Stimulated activated CD4-positive, alpha-beta T cell treated with anti-CD3 and anti-CD28 coated beads, TNF-alpha, amount 100 ng/mL, for 48 hours (primary cell): Measurements from ENCODE around the gene STAP2.
"Not testable (repeated sequence)": the region's sequence is repeated elsewhere in the genome, so short reads cannot be mapped to it uniquely, and the experiment has no call there.

Source experiments
- DNase-seq, 3 donors: peaks; one replicate each; pipeline ENCODE4 v3.0.0-alpha.2; 2020; ENCODE audit warnings: low read depth in 3 of 3

STAP2 gene

GRCh38 chr19:4357921-4358326 is 19.3 kb upstream of the STAP2 start:
- DNase-seq: no peak

- no peak for DNase-seq
These were observed 18.6 kb upstream of the STAP2 start for GRCh38 chr19:4357095-4357797.

GRCh38 chr19:4354897-4355296 is 16.3 kb upstream of the STAP2 start:
- DNase-seq: no peak

- no peak for DNase-seq
These were observed 15.7 kb upstream of the STAP2 start for GRCh38 chr19:4354282-4354681.

GRCh38 chr19:4352701-4353121 is 14.1 kb upstream of the STAP2 start:
- DNase-seq: peak in 1 of 3 donors; percentile 48

GRCh38 chr19:4350726-4351125 is 12.1 kb upstream of the STAP2 start:
- no peak for DNase-seq

- no peak for DNase-seq
These were observed 11.5 kb upstream of the STAP2 start for GRCh38 chr19:4350111-4350510.

GRCh38 chr19:4349225-4349624 is 10.6 kb upstream of the STAP2 start:
- not testable (repeated sequence) for DNase-seq

- no peak for DNase-seq
These were observed 8.9 kb upstream of the STAP2 start for GRCh38 chr19:4347521-4347920.

GRCh38 chr19:4346020-4346383 is 7.4 kb upstream of the STAP2 start:
- DNase-seq: no peak

GRCh38 chr19:4345342-4346019 is 6.9 kb upstream of the STAP2 start:
- no peak for DNase-seq

- peak; percentile 82 to 94 (median 90) for DNase-seq
These were observed 5.0 kb upstream of the STAP2 start, which contains the start of gene MPND for GRCh38 chr19:4343370-4344307. Gene MPND (plus strand): TSS chr19:4343562. CDS start chr19:4343594, 32 bp downstream.

- DNase-seq: peak; percentile 80 to 92 (median 87)
These were observed 4.2 kb upstream of the STAP2 start for GRCh38 chr19:4342615-4343369.

- DNase-seq: no peak
These were observed 3.6 kb upstream of the STAP2 start for GRCh38 chr19:4342314-4342614.

- no peak for DNase-seq
These were observed 654 bp downstream of the STAP2 start for GRCh38 chr19:4337906-4338440.

- DNase-seq: no peak
These were observed 3.6 kb downstream of the STAP2 start for GRCh38 chr19:4334929-4335570.

- DNase-seq: no peak
These were observed 8.8 kb downstream of the STAP2 start for GRCh38 chr19:4329858-4330257.

GRCh38 chr19:4328991-4329681 is 9.5 kb downstream of the STAP2 start:
- peak in 2 of 3 donors; percentile 57 for DNase-seq

- peak; percentile 91 to 98 (median 98) for DNase-seq
These were observed 10.2 kb downstream of the STAP2 start for GRCh38 chr19:4328243-4328990.

GRCh38 chr19:4327877-4328242 is 10.8 kb downstream of the STAP2 start:
- no peak for DNase-seq
